GM18507 (cell line): ENCODE measurements around the gene GDPD5.

ENCODE experiments used
- DNase-seq: peaks from one replicate; pipeline ENCODE4 v3.0.0; 2011; ENCODE audit warnings: low read depth; ENCODE audit not compliant: insufficient read length; ENCODE audit errors: extremely low spot score
- FAIRE-seq: peaks from 2 replicates; lab custom pipeline; 2011; peaks lifted over from hg19 to GRCh38; lab: Jason Lieb, UNC

Gene GDPD5

DNA sequence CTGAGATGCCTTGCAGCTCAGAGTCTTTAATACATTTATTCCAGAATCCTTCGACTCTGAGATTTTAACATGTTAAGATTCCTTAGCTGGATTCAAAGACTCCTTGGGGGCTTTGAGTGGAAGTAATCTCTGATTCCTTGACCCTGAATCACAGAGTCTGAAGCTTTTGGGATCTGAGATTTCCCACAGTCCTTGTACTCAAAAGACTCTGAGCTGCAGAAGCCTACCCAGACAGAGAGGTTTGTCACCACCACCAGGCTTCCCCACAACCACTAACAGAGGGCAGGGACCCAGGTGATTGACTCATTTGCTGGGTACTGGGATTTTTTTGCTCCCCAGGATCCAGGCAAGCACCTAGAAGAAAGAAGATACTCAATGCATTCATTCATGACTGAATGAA, 34.9 kb upstream of the GDPD5 start:
- no peak for DNase-seq
- no peak for FAIRE-seq

DNA sequence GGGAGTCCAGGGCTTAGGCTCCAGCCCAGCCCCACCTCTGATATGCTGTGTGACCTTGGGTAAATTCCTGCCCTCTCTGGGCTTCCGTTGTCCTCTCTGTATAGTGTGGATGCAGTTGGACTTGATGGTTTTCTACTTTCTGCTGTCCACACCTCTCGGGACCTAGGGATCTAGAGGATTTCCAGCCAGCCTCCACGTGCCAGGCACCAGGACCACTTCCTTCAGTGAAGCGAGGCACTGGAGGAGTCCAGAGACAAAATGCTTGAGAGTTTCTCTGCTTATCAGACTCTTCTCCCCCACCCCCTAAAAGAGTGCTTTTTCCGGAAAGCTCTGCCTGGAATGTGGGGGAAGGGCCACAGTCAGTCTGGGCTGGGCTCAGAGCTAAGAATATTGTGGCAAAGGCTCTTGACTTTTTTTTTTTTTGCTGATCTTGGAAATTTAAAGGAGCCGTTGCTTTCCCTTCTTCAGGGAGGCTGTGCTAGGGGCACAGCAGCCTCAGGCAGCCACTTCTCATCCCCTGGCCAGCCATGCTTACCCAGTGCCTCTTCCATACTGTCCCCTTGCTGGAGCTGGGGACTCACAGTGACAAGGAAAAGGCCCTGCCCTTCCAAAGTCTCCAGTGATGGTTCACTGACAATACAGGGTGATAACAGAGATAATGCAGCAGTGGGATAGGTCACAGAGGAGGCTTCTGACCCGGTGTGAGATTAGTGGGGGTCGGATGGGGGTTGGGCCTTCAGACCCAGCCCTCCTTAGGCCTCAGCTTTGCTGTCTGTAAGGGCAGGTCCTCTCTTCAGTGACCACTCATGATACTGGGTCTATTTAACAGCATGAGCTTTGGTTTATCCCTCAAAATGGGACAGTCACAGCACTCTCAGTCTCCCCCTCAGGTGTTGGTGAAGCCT, 33.5 kb upstream of the GDPD5 start:
- no peak for FAIRE-seq
- no peak for DNase-seq

DNA sequence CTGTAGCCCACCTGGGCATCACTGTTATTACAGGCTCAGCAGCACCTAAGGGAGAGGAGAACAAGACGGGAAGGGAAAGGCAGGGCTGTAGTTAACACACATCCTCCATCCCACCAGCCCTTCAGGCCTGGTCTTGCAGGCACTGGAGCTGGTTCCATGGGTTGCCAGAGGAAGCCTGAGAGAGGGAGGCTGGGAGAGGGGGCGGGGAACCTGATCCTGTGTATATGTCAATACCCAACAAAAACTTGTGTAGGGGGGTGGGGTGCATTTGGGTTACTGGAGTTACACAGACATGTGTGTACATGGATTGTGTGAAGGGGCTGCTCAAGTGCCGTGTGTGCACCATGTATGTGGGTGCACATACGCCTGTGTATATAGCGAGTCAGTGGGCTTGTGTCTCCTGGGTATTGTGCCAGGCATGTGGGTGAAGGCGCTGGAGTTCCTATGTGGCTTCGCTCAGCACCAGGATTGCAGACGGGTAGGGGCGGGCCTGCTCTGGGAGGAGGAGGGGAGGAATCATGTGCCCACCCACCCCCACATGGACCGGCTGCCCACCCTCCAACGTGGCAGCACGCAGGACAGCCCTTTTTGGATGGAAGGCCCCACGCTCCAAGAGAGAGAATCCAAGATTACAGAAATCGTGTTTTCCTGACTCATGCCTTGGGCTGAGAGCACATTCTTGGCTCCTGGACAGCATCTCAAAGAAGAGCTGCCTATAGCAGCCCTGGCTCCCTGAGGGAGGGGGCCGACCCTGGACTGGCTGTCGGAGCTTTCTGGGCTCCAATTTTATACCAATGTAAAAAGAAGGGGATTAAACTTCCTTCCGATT, 32.1 kb upstream of the GDPD5 start:
- DNase-seq (no peak), FAIRE-seq (no peak)

GRCh38 chr11:75556275-75556674, 30.5 kb upstream of the GDPD5 start:
- DNase-seq (no peak), FAIRE-seq (no peak)

- no peak for DNase-seq
- no peak for FAIRE-seq
These were observed 29.5 kb upstream of the GDPD5 start for GRCh38 chr11:75555079-75555811.

DNA sequence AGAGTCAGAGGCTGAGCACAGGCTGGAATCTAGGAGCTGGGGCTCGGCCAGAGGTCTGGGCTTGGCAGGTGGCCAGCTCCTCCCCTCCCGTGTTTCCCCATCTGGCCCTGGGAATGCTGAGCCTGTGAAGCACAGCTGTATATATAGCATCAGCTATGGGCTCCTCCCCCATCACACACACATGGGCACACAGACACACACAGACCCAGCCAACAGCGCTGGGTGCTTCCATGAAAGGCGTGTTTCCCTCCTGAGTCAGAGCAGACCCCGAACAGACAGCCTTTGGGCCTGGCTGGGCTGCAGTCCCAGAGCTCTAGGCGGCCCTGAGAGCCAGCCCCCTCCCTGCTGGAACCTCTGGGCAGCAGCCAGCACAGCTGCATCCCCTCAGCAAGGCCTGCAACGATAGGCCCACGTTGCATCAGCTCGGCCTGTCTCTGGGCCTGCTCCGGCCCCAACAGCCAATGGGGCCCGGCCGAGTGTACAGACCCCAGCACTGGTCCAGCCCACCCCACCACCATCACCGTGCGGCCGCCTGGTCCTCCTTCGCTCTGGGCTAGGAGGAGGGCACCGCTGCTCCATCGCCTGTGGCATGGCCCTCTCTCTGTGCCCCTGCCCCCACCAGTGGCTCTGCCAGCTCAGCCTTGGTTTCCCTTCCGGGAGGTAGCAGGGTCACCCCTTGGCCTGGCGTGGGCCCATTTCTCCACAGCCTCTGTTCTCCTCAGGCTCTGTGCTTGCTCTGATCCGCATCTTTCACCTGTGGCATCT, 28.7 kb upstream of the GDPD5 start:
- FAIRE-seq (no peak), DNase-seq (no peak)

DNA sequence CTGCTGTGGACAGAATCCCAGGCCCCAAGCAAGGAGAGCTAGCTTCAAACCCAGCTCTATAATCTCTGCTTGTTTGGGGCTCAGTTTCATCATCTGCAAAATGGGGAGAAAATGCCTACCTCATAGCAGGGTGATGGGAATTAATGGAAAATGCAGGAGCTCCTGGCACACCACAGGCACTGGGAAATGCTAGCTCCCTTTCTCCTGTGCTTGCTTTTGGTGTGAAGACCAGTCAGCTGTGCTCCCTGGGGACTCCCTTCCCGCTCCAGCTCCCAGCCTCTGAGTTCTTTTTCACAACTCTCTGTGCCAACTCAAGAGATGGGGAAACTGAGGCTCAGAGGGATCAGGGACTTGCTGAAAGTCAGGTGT, 28.1 kb upstream of the GDPD5 start:
- DNase-seq: no peak
- no peak for FAIRE-seq

DNA sequence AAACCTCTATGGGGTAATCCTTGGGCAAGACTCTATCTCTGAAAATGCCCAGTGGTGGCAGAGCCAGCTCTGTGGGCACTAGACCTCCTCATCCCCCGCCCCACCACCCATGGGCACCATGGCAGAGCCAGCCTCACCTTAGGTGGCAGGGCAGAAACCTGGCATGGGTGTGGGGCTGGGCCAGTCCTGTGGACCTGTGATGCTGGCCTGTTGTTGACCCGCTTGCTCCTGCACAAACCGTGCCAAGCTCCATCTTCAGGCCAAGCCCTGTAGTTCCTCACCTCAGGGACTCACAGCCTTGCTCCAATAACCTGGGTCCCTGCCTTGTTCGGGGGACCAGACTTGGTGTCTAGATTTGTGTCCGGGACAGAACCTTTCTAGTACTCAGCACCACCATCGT, 27.4 kb upstream of the GDPD5 start:
- no peak for DNase-seq
- FAIRE-seq: no peak

- no peak for FAIRE-seq
- DNase-seq: no peak
These were observed 23.7 kb upstream of the GDPD5 start for GRCh38 chr11:75549370-75549958.

DNA sequence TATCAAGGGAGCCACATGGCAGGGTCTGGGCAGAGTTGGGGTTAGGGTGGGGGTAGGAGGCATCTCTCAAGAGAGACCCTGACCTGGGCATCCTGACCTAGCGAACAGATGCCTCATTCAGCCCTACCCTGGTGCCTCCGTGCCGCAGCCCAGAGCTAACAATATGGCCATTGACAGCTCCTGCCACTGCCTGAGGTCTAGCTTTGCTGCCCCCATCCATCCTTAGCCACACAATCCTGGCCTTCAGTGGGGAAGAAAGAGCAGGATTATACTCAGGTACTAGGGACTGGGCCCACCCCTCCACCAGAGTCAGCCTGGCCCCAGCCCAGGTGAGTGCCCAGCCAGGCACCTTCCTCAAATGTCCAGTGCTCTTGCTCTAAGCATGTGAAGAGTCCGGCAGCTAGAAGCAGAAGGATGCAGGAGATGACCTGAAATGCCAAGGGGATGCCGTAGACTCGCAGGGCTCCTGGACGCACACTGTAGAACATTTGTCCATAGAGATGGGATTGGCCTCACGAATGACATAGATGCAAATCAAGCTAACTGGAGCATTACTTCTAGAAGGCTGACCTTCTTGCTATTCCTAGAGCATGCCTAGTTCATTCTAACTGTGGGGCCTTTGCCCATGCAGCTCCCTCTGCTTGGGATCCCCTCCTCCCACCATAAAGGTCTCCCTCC, 23.0 kb upstream of the GDPD5 start:
- DNase-seq (no peak), FAIRE-seq (no peak)

DNA sequence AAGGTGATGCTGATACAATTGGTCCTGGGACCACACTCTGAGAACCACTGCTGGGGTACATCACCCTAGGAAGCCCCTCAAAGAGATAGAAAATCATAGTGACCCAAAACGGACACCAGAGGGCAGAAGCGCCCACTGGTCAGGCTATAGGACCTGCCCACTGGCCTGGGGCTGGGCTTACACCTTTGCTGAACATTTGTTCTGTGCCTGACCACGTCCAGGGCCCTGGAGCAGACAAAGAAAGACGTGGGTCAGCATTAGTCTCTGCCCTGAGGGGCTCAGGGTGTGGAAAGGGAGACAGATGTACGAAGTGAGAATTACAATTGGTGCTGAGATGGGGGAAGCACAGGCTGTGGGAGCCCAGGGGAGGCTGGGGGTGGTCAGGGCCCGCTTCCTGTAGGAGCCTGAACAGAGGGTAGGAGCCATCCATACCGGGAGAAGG, 21.9 kb upstream of the GDPD5 start:
- no peak for FAIRE-seq
- DNase-seq: no peak

DNA sequence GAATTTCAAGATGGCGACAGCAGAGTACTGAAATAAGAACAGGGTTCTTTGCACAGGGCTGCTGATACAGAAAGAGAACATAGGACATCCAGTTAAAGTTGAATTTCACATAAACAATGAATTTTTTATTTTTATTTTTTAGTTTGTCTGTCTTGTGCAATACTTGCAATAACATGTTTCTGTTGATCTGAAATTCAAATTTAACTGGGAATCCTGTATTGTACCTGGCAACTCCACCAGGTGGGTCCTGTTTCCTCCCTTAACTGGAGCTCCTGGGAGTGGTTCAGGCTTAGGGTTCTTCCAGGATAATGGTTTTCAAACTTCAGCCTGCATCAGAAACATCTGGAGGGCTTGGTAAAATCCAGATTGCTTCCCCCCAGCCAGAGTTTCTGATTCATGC, 21.4 kb upstream of the GDPD5 start:
- no peak for FAIRE-seq
- DNase-seq: no peak

GRCh38 chr11:75543806-75544205, 18.1 kb upstream of the GDPD5 start:
- no peak for DNase-seq
- FAIRE-seq: no peak

GRCh38 chr11:75542088-75542438, 16.3 kb upstream of the GDPD5 start:
- DNase-seq: no peak
- no peak for FAIRE-seq

DNA sequence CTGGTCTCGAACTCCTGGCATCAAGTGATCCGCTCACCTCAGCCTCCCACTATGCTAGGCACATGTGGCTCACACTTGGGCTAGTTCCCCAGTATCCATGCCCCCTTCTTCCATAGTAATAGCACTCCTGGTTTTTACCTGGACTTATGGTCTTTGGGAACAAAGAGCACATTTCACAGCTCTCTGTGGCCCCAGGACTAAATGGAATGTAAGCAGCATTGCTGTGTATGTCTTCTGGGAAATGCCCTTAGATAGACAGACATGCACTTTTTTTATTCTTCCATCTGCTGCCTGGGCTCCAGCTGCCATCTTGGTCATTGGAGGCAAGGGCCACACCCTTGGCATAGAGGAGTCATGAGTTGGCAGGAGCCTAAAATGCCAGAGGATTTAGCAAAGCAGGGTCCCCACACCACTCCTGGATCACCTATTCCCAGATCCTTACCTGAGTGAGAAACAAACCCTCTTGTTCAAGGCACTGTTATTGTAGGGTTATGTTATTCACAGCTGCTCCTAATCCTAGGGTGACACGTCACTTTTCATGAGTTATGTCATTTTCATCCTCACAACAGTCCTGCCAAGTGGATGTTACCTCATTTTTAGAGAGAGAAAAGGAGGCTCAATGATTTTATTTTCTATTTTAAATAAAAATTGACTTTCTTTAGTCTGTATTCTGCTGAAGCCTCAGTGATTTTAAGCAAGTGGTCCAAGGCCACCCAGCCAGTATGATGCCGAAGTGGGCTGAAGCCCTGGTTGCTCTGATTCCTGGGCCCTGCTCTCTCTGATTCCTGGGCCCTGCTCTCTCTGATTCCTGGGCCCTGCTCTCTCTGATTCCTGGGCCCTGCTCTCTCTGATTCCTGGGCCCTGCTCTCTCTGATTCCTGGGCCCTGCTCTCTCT, 15.7 kb upstream of the GDPD5 start:
- FAIRE-seq (no peak), DNase-seq (no peak)

DNA sequence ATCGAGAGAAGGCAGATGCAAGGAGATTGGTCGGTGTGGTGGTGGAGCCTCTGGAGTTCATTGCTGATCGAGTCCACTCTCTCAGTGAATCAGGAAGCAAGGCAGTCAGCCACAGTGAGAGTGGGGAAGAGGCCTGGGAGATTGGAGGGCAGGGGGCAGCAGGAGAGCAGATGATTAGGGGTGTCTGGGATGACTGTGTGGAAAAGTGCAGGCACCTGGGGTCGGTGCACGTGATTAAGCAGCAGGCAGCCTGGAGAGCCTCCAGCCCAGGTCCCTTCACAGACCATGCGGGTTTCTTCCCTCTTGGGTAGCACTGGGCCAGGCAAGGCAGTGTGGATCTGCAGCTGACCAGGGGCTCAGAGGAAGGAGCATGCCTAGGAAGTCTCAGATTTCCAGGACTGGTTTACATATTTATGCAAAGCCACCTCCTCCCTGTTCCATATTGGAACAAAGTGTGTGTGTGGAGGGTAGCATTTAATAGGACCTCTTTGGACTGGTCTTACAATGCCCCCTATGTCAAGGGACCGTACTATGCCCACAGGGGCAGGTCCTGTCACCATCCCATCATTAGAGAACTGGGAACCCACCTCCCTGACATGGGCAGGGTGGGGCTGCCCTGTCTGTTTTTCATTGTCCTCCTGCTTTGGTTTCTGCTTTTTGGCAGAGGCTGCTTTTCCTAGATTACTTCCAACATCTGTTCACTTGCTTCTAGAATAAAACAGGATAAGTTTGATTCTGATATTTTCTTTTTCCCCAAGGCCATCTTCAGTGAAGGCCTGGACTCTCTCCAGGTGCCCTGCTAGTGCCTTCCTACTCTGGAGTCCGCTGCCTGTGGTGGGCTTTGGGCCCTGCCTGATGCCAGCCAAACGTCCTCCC, 14.0 kb upstream of the GDPD5 start:
- FAIRE-seq: no peak
- no peak for DNase-seq
